Measurements from ENCODE around the gene RGS3.

Gene RGS3

GRCh38 chr9:113590991-113591898 lies 127.7 kb downstream of the RGS3 start:
- DNase-seq = no peak

- DNase-seq = no peak
Observed at GRCh38 chr9:113591899-113592625, 128.5 kb downstream of the RGS3 start.

- no peak for DNase-seq
Observed at GRCh38 chr9:113592876-113593575, 129.5 kb downstream of the RGS3 start.

DNA sequence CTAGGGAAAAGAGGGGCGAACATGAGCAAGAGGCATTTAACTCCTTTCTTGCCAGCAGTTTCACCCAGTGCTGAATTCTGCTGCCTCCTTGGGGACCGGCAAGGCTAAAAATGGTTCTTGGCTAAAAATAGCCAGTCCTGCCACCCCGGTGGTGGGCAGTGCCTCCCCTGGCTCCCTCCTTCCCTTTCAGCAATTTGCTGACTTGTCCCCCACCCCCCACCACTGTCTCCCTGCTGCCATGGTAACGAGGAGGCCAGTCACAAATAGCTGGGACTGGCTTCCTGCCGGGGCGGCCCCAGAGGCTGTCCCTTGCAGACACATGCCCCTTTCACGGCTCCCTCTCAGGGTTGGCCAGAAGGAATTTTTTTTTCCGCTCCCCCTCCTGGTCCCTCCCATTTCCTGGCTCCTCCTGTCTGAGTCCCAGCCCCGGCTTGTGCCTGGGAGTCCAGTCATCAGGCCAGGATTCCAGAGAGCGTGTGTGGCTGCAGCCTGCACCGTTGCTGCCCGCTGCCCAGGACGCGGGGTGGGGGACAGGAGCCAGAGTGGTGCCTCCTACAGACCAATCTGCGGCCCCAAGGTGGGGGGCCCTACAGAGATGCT lies 130.3 kb downstream of the RGS3 start:
- no peak for DNase-seq

- DNase-seq = no peak
Observed at GRCh38 chr9:113594484-113595299, 131.2 kb downstream of the RGS3 start.

- DNase-seq = no peak
Observed at GRCh38 chr9:113596616-113597320, 133.2 kb downstream of the RGS3 start.

DNA sequence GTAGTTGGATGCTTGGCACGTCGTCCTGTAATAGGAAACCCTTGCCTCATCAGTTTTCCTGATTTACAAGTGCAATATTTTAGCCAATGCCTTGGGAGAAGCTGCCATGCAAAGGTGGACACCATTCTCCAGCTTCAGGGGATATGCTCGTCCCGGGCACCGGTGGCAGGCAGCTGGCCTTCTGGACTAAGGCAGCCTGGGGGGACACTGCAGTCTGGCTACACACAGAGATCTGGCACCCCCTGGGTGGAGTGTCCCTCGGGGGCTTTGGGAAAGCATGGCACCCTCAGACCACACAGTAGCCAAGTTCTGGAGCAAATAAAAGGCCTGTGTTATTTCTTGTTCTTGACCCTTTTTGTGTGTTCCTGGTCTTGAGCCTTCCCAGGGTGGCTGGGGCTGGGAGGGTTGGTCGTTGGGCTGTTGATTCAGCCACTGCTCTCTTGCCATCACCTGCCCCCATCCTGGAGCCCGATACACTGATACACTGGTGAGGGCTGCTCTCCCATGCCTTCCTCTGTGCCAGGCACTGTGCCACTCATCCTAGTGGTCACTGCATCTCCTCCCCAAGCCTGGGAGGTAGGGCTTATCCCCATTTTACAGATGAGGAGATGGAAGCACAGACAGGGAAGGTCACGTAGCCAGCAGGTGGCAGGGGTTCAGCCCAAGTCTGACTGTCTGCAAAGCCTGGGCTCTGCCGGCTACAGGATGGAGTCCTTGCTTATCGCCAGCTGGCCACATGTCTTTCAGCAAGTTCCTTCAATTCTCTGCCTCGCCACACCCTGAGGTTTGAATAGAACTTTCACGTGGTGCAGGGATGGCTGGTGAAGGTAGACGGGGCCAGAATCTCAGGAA lies 134.1 kb downstream of the RGS3 start:
- no peak for DNase-seq

- DNase-seq = no peak
Observed at GRCh38 chr9:113598451-113598850, 134.9 kb downstream of the RGS3 start.

DNA sequence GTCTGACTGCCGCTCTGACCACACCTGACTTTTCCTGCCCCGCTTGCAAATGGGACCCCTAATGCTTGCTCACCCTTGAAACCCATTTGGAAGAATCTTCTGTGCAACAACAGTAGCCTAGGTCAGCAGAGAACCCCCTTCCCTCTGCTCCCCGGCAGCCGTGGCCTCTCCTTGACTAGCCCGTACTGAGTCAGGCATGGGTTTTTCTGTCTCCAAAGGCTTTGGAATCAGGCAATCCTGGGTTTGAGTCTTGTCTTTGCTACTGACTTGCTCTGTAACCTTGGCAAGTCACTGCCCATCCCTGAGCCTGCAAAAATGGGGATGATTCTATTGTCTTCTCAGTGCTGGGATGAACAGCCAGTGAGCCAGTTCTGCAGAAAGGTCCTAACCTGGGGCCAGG lies 135.4 kb downstream of the RGS3 start:
- DNase-seq = no peak

DNA sequence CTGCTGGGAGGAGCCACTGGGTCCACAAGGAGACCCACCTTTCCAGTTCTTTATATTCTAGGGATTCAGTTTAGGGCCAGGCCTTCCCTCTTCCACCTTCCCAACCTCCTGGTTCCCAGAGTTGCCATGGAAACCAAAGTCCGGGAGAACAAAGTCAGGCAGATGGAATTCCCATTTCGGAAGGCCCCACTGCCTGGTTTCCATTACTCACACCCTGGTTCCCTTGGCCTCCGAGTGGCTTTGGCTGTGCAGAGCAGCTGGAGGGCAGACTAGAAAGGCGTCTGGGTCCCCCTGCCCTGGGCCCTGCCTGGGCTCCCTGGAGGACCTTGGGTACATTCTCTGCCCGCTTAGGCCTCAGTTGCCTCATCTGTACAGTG lies 136.1 kb downstream of the RGS3 start:
- DNase-seq = no peak

GRCh38 chr9:113600023-113600823 lies 136.7 kb downstream of the RGS3 start:
- no peak for DNase-seq

- DNase-seq = no peak
Observed at GRCh38 chr9:113600871-113601614, 137.5 kb downstream of the RGS3 start.

GRCh38 chr9:113601656-113602055 lies 138.1 kb downstream of the RGS3 start:
- DNase-seq = no peak

DNA sequence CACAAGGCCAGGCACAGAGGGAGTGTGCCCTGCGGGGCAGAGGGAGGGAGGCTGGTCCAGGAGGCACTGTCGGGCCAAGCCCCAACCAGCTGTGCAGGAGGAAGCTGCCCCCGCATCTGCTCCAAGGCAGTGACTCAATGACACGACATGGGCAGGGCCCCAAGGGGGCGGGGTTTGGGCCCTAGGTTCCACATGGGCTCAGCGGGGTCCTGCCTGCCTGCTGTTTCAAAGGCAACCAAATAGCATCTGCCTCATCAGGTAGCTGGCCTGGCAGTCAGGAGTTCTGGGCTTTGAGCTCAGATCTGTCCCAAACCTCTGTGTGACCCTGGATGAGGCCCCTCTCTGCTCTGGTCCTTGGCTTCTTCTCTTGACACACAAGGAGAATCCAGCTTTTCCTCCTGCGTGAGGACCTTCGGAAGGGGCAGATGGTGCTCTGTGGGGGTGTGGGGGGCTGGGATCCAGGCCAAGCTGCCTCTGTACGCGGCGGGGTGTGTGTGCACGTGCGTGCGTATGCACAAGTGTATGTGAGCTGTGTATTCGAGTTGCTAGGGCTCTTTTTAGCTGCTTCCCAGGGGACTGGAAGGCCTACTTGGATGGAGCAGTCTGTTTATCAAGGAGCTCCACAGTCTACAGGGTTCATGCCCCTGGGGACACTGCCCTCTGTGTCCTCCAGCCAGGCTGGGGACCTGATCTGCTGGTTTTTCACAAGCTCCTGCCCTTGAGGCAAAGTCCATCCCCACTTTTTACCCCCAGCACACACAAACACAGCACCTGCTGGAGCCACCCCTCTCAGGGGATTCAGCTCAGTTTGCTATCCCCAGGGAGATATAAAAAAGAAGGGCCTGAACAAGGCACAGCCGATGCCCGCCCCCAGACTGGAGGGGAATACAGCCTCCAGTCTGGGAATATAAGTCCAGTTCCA lies 138.9 kb downstream of the RGS3 start:
- peak; percentile 42 for DNase-seq

GRCh38 chr9:113603048-113603375 lies 139.5 kb downstream of the RGS3 start:
- DNase-seq = no peak

- DNase-seq = no peak
Observed at GRCh38 chr9:113603773-113604172, 140.2 kb downstream of the RGS3 start.

DNA sequence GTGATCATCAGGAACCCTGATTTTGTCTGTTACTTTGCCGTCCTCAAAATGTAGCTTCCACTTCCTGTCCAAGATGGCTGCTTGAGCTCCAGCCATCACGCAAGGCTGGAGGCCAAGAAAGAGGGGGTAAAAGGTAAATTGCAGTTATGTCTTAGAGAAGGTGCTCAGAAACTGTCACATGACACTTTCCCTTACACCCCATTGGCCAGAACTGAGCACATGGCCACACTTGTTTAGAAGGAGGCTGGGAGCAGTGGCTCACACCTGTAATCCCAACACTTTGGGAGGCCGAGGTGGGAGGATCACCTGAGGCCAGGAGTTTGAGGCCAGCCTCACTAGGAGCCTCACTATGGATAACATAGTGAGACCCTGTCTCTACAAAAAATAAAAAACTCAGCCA lies 140.9 kb downstream of the RGS3 start:
- DNase-seq = no peak

GRCh38 chr9:113606510-113606909 lies 143.0 kb downstream of the RGS3 start:
- no peak for DNase-seq
